Stimulated activated CD8-positive, alpha-beta memory T cell treated with anti-CD3 and anti-CD28 coated beads, Interleukin-12 subunit alpha, Interleukin-12 subunit beta, amount 100 ng/mL, for 24 hours (primary cell): ENCODE measurements around the gene PGF.

ENCODE experiments used
- DNase-seq: peaks from one replicate; pipeline ENCODE4 v3.0.0-alpha.2; 2020; ENCODE audit errors: extremely low read depth

PGF gene

GRCh38 chr14:74956280-74957072, 1.1 kb upstream of the PGF start:
- DNase-seq, result no peak

GRCh38 chr14:74956027-74956279, 556 bp upstream of the PGF start:
- DNase-seq, result no peak

- DNase-seq, result no peak
These were observed 509 bp downstream of the PGF start for GRCh38 chr14:74954947-74955228.

- DNase-seq, result no peak
These were observed 1.0 kb downstream of the PGF start for GRCh38 chr14:74954232-74954946.

- no peak for DNase-seq
These were observed 1.7 kb downstream of the PGF start for GRCh38 chr14:74953686-74954085.

GRCh38 chr14:74952697-74953484, 2.5 kb downstream of the PGF start:
- no peak for DNase-seq

- no peak for DNase-seq
These were observed 3.2 kb downstream of the PGF start for GRCh38 chr14:74952180-74952665.

- DNase-seq, result no peak
These were observed 3.8 kb downstream of the PGF start for GRCh38 chr14:74951443-74952179.

- no peak for DNase-seq
These were observed 4.5 kb downstream of the PGF start for GRCh38 chr14:74950795-74951442.

- DNase-seq, result no peak
These were observed 5.4 kb downstream of the PGF start for GRCh38 chr14:74949859-74950573.

GRCh38 chr14:74949191-74949601, 6.2 kb downstream of the PGF start:
- no peak for DNase-seq

GRCh38 chr14:74948228-74949175, 6.9 kb downstream of the PGF start:
- no peak for DNase-seq

GRCh38 chr14:74947353-74948227, 7.8 kb downstream of the PGF start:
- DNase-seq, result no peak

GRCh38 chr14:74946659-74947281, 8.6 kb downstream of the PGF start:
- no peak for DNase-seq

- peak; percentile 32 for DNase-seq
These were observed 9.3 kb downstream of the PGF start for GRCh38 chr14:74945852-74946658.

GRCh38 chr14:74945261-74945851, 10.0 kb downstream of the PGF start:
- no peak for DNase-seq

- no peak for DNase-seq
These were observed 12.8 kb downstream of the PGF start for GRCh38 chr14:74942608-74943007.
